Natural killer cell (primary cell): ENCODE results near the gene LSM12. TPM values are rescaled to one million over a fixed set of nuclear protein-coding genes. Genes with fewer than 3 reads are reported as not detected.

Experiments used
- ATAC-seq, 3 donors: fragments of 150-1000 bp in 2 of 3; fragments of 200-7000 bp in 1 of 3; cut with Tn5 transposase; 1 replicate in 1 of 3; 2 replicates in 2 of 3; pipeline ENCODE4 v1.10.0; 2021; ENCODE audit warnings: mild to moderate bottlenecking in 2 of 3, moderate library complexity in 2 of 3
- DNase-seq, 2 donors: peaks; one replicate each; pipeline versions ENCODE4 v3.0.0 to v3.0.0-alpha.2; 2013 to 2021; ENCODE audit warnings: mixed read lengths in 1 of 2
- H3K27ac ChIP-seq: one replicate; pipeline ENCODE4 v1.5.1; 2013; ENCODE audit warnings: mild to moderate bottlenecking, low read length
- H3K27me3 ChIP-seq: one replicate; pipeline ENCODE4 v1.6.1; 2013; ENCODE audit warnings: low read length; ENCODE audit not compliant: control insufficient read depth, insufficient read depth
- H3K36me3 ChIP-seq: one replicate; pipeline ENCODE4 v1.6.1; 2013; ENCODE audit warnings: low read length; ENCODE audit not compliant: control insufficient read depth, insufficient read depth
- H3K4me1 ChIP-seq: one replicate; pipeline ENCODE4 v1.6.1; 2013; ENCODE audit warnings: low read length; ENCODE audit not compliant: control insufficient read depth, insufficient read depth
- H3K4me3 ChIP-seq: one replicate; pipeline ENCODE4 v1.5.1; 2013; ENCODE audit warnings: low read length
- H3K9me3 ChIP-seq: one replicate; pipeline ENCODE4 v1.6.1; 2013; ENCODE audit warnings: low read length; ENCODE audit not compliant: control insufficient read depth, insufficient read depth
- H3K27ac Mint-ChIP-seq, 2 donors: one replicate each; pipeline ENCODE4 v1.8.0; 2022; ENCODE audit warnings: mild to moderate bottlenecking in 2 of 2, mixed read lengths in 2 of 2, moderate library complexity in 1 of 2
- H3K27me3 Mint-ChIP-seq, 2 donors: one replicate each; pipeline ENCODE4 v1.8.0; 2022; ENCODE audit warnings: low read depth in 2 of 2, mixed read lengths in 2 of 2
- H3K36me3 Mint-ChIP-seq: one replicate; pipeline ENCODE4 v1.8.0; 2022; ENCODE audit warnings: mixed read lengths
- H3K4me1 Mint-ChIP-seq, 2 donors: one replicate each; pipeline ENCODE4 v1.8.0; 2022; ENCODE audit warnings: mixed read lengths in 2 of 2
- H3K4me3 Mint-ChIP-seq: one replicate; pipeline ENCODE4 v1.8.0; 2022; ENCODE audit warnings: mild to moderate bottlenecking, moderate library complexity, mixed read lengths
- H3K9me3 Mint-ChIP-seq, 2 donors: one replicate each; pipeline ENCODE4 v1.8.0; 2022; ENCODE audit warnings: mixed read lengths in 2 of 2
- WGBS: methylation state at CpG from one replicate; pipeline ENCODE4 v1.1.7; 2013; ENCODE audit warnings: missing lambda C conversion rate; ENCODE audit not compliant: insufficient coverage; 5-methylcytosine and 5-hydroxymethylcytosine counted together
- intact Hi-C: fragments of 100-400 bp; cut with micrococcal nuclease; formaldehyde crosslinking; loops from one replicate; pipeline ENCODE4 v1.14.2; 2022
- total RNA-seq, 4 donors: library from RNA; stranded (reverse); fragments of 120-200 nt in 1 of 4; gene quantifications; one replicate each; pipeline versions ENCODE4 v1.2.3 to v1.2.4, GENCODE V29; 2013 to 2022
- TF ChIP-seq, protein P1 (sequence below): fragments of 200-600 bp; IDR thresholded peaks from one replicate; pipeline ENCODE4 v1.8.0; 2022; ENCODE audit warnings: antibody characterized with exemption

LSM12 gene
- total RNA-seq, 3 donors from 2014 or later (not counting 1 experiment from before 2014, with no cell fraction given) = 46.9 to 54.0 (median 51.8) TPM

DNA sequence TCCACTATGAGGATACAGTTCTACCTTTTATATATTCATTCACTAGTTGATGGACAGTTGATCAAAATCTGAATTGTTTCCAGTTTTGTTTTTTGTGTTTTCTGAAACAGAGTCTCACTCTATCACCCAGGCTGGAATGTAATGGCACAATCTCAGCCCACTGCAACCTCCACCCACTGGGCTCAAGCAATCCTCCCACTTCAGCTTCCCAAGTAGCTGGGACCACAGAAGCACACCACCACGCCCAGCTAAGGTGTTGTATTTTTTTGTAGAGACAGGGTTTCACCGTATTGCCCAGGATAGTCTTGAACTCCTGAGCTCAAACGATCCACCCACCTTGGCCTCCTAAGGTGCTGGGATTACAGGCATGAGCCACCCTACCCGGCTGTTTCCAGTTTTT is 21.0 kb downstream of the LSM12 start:
- Histone ChIP-seq H3K4me3 (no peak overlapping the region), H3K27me3 (no peaks in the 10 kb centered on the region), H3K27ac (no peak overlapping the region), H3K9me3 (no peaks in the 10 kb centered on the region), H3K36me3 (peaks cover 17% of the 10 kb centered on the region), H3K4me1 (no peaks in the 10 kb centered on the region)
- ATAC-seq (no peak), DNase-seq (no peak)
- H3K9me3 Mint-ChIP-seq = no peaks in the 10 kb centered on the region
- intact Hi-C loops = no loop called here
- 94% methylated on average over 4 of the region's 4 CpGs for WGBS
- no peaks in the 10 kb centered on the region for H3K27me3 Mint-ChIP-seq
- no peaks in the 10 kb centered on the region for H3K36me3 Mint-ChIP-seq
- peaks cover 8 to 18% of the 10 kb centered on the region in 2 donors for H3K4me1 Mint-ChIP-seq
- no peak overlapping the region for H3K4me3 Mint-ChIP-seq
- H3K27ac Mint-ChIP-seq = no peak overlapping the region
- TF ChIP-seq, protein P1, sequence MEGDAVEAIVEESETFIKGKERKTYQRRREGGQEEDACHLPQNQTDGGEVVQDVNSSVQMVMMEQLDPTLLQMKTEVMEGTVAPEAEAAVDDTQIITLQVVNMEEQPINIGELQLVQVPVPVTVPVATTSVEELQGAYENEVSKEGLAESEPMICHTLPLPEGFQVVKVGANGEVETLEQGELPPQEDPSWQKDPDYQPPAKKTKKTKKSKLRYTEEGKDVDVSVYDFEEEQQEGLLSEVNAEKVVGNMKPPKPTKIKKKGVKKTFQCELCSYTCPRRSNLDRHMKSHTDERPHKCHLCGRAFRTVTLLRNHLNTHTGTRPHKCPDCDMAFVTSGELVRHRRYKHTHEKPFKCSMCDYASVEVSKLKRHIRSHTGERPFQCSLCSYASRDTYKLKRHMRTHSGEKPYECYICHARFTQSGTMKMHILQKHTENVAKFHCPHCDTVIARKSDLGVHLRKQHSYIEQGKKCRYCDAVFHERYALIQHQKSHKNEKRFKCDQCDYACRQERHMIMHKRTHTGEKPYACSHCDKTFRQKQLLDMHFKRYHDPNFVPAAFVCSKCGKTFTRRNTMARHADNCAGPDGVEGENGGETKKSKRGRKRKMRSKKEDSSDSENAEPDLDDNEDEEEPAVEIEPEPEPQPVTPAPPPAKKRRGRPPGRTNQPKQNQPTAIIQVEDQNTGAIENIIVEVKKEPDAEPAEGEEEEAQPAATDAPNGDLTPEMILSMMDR = no peak

DNA sequence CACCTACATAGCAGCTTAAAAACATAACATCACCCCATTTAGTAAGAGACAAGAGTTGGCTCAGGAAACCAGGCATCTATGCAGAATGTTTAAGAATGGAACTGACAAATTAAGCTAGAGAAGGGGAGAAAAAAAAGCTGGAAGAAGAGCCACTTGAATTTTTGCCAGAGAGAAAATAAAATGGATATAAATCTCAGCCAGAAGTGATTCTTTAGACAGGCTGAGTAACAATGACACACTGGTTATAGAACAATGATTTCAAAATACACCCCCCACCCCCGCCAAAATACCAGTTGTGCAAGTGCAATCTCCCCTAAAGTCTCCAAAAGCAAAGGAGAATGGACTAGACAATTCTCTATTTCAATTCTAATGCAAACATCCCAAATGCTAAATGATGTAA is 22.4 kb downstream of the LSM12 start:
- Histone ChIP-seq H3K4me1 (no peaks in the 10 kb centered on the region), H3K27me3 (no peaks in the 10 kb centered on the region), H3K9me3 (no peaks in the 10 kb centered on the region), H3K27ac (no peak overlapping the region), H3K4me3 (no peak overlapping the region), H3K36me3 (peaks cover 13% of the 10 kb centered on the region)
- H3K4me1 Mint-ChIP-seq = peaks cover 8 to 27% of the 10 kb centered on the region in 2 donors
- no peak overlapping the region for H3K27ac Mint-ChIP-seq
- H3K36me3 Mint-ChIP-seq = no peaks in the 10 kb centered on the region
- no peak for ATAC-seq
- no peak for DNase-seq
- intact Hi-C loops = loop anchor here (5.0 kb wide), 1 partner anchor 37 kb away; no protein-coding TSS in a partner anchor
- TF ChIP-seq, protein P1 = no peak
- H3K27me3 Mint-ChIP-seq = no peaks in the 10 kb centered on the region
- H3K4me3 Mint-ChIP-seq = no peak overlapping the region
- WGBS = 100% methylated on average over 1 of the region's 1 CpG
- H3K9me3 Mint-ChIP-seq = no peaks in the 10 kb centered on the region

DNA sequence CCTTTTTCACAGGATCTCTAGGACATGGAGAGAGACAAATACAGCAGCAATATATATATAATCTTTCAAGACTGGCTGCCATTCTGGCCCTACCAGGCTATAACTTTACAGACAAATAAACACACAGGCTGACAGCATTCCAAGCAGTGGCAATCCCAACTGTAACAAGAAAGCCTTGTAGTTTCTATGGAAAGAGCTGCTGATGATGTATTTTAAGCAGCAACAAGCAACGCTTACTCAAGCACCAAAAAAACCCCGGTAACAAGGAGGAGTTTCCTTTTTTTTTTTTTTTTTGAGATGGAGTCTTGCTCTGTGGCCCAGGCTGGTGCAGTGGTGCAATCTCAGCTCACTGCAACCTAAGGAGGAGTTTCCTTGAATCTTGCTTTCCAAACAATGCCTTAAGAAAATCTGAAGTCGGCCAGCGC is 23.2 kb downstream of the LSM12 start:
- ATAC-seq = no peak
- Mint-ChIP-seq H3K27me3 (no peaks in the 10 kb centered on the region), H3K9me3 (no peaks in the 10 kb centered on the region), H3K4me1 (peaks cover 8 to 27% of the 10 kb centered on the region in 2 donors), H3K27ac (peak overlapping the region in 1 of 2 donors; percentile 44), H3K4me3 (no peak overlapping the region), H3K36me3 (no peaks in the 10 kb centered on the region)
- H3K9me3 ChIP-seq = no peaks in the 10 kb centered on the region
- no peak for DNase-seq
- intact Hi-C loops = loop anchor here (5.0 kb wide), 1 partner anchor 36 kb away; no protein-coding TSS in a partner anchor
- H3K27me3 ChIP-seq = no peaks in the 10 kb centered on the region
- H3K4me1 ChIP-seq = no peaks in the 10 kb centered on the region
- TF ChIP-seq, protein P1 = no peak
- no peak overlapping the region for H3K27ac ChIP-seq
- 91% methylated on average over 3 of the region's 4 CpGs for WGBS
- H3K4me3 ChIP-seq = no peak overlapping the region
- peaks cover 19% of the 10 kb centered on the region for H3K36me3 ChIP-seq
